GM06990 (cell line): ENCODE results near the gene NOC2L.

Experiments used
- DNase-seq: peaks from one replicate; pipeline ENCODE4 v3.0.0-alpha.2; 2011; ENCODE audit not compliant: insufficient read length; ENCODE audit errors: extremely low read depth
- H3K27me3 ChIP-seq: replicated peaks from 2 replicates; pipeline ENCODE4 v1.6.0; 2011; ENCODE audit warnings: low read length; ENCODE audit not compliant: control insufficient read depth, insufficient read depth
- H3K36me3 ChIP-seq: 2 replicates; pipeline ENCODE4 v1.5.1; 2011; ENCODE audit warnings: low read length; ENCODE audit not compliant: control insufficient read depth, insufficient read depth
- H3K4me3 ChIP-seq: replicated peaks from 2 replicates; pipeline ENCODE4 v1.5.1; 2011; ENCODE audit warnings: low read depth, mild to moderate bottlenecking, control low read depth, low read length
- CTCF ChIP-seq: IDR thresholded peaks from 2 replicates; pipeline ENCODE4 v1.5.1; 2011; ENCODE audit warnings: low read length, control low read depth, mild to moderate bottlenecking, inconsistent platforms; ENCODE audit not compliant: insufficient read depth, poor library complexity, severe bottlenecking

Gene NOC2L

GRCh38 chr1:914891-915280 lies 44.2 kb downstream of the NOC2L start:
- TF ChIP-seq CTCF = no peak
- Histone ChIP-seq H3K27me3 (no peaks in the 10 kb centered on the region; the same call in 1 of the 2 replicates), H3K36me3 (no peaks in the 10 kb centered on the region), H3K4me3 (no peak overlapping the region)
- DNase-seq = no peak

- Histone ChIP-seq H3K36me3 (no peaks in the 10 kb centered on the region), H3K27me3 (no peaks in the 10 kb centered on the region; the same call in 1 of the 2 replicates), H3K4me3 (no peak overlapping the region)
- TF ChIP-seq CTCF = no peak
- no peak for DNase-seq
Observed at GRCh38 chr1:914131-914890, 44.7 kb downstream of the NOC2L start.

- TF ChIP-seq CTCF = no peak
- Histone ChIP-seq H3K4me3 (no peak overlapping the region), H3K27me3 (no peaks in the 10 kb centered on the region; the same call in 1 of the 2 replicates), H3K36me3 (no peaks in the 10 kb centered on the region)
- peak; percentile 0 for DNase-seq
Observed at GRCh38 chr1:913491-914130, 45.4 kb downstream of the NOC2L start.

- no peak for TF ChIP-seq CTCF
- peak; percentile 0 for DNase-seq
- H3K27me3 ChIP-seq = no peaks in the 10 kb centered on the region; the same call in 1 of the 2 replicates
- no peaks in the 10 kb centered on the region for H3K36me3 ChIP-seq
- no peak overlapping the region for H3K4me3 ChIP-seq
Observed at GRCh38 chr1:912740-913301, 46.2 kb downstream of the NOC2L start.

- Histone ChIP-seq H3K27me3 (no peaks in the 10 kb centered on the region; the same call in 1 of the 2 replicates), H3K4me3 (no peak overlapping the region), H3K36me3 (no peaks in the 10 kb centered on the region)
- DNase-seq = peak; percentile 0
- no peak for TF ChIP-seq CTCF
Observed at GRCh38 chr1:911875-912739, 46.9 kb downstream of the NOC2L start.
